ENCODE data around the gene COX6A1.

DNA sequence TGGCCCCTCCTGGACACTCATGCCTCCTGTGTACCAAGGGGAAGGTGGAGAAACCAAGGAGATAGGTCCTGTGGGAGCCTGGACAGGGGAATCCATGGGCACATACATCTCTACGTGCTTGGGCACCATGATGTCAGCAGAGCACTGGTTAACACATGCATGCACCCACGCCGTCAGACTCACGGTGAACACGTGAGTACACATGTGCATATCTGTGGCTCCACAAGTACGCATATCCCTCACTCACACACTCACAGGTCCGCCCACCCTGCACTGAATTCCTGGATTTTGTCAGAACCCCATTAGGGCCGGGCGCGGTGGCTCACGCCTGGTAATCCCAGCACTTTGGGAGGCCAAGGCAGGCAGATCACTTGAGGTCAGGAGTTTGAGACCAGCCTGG lies 29.1 kb upstream of the COX6A1 start:
- TF ChIP-seq, protein P1, sequence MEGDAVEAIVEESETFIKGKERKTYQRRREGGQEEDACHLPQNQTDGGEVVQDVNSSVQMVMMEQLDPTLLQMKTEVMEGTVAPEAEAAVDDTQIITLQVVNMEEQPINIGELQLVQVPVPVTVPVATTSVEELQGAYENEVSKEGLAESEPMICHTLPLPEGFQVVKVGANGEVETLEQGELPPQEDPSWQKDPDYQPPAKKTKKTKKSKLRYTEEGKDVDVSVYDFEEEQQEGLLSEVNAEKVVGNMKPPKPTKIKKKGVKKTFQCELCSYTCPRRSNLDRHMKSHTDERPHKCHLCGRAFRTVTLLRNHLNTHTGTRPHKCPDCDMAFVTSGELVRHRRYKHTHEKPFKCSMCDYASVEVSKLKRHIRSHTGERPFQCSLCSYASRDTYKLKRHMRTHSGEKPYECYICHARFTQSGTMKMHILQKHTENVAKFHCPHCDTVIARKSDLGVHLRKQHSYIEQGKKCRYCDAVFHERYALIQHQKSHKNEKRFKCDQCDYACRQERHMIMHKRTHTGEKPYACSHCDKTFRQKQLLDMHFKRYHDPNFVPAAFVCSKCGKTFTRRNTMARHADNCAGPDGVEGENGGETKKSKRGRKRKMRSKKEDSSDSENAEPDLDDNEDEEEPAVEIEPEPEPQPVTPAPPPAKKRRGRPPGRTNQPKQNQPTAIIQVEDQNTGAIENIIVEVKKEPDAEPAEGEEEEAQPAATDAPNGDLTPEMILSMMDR (conservative IDR thresholded peaks at IDR 0.05; ENCODE audit: low read depth, low read length), result no peak
- no peak for TF ChIP-seq EZH2 (IDR thresholded peaks at IDR 0.05; ENCODE audit: low read length, unreplicated experiment)
- no peak for TF ChIP-seq EZH2phosphoT487 (IDR thresholded peaks at IDR 0.05; ENCODE audit: borderline replicate concordance, low read length)

Data from PC-3 (cell line).